ENCODE results near the gene CNPY4.
A peak's percentile ranks its signal among the peaks of the same experiment; 100 is the strongest.

CNPY4 gene

GRCh38 chr7:100119072-100119969, at the start of gene CNPY4, which contains the start of gene TAF6:
TSS of gene CNPY4 (plus strand) at chr7:100119634. CDS start at chr7:100119745, 111 bp downstream.
TSS of gene TAF6 (minus strand) at chr7:100119358. CDS start at chr7:100114209, 5,149 bp downstream.
- TF ChIP-seq EZH2 (IDR thresholded peaks at IDR 0.05; ENCODE audit: borderline replicate concordance, low read depth, low read length, severe bottlenecking) (no peak), CTCF (IDR thresholded peaks at IDR 0.05; ENCODE audit: borderline replicate concordance, extremely low read depth, low read length, poor library complexity, severe bottlenecking) (no peak)
- Histone ChIP-seq H3K4me3 (ENCODE audit: low read depth in 1 of 2, low read length in 2 of 2) (peak within 1 kb of the TSS; percentile 70 to 73), H4K20me1 (ENCODE audit: insufficient read depth, low read length) (no peaks in the 10 kb centered on the region), H3K27me3 (ENCODE audit: insufficient read depth, low read length, poor library complexity) (no peaks in the 10 kb centered on the region), H2AFZ (ENCODE audit: low read depth, low read length) (peak within 1 kb of the TSS; percentile 84), H3K9me3 (ENCODE audit: insufficient read depth, low read length, severe bottlenecking) (no peaks in the 10 kb centered on the region), H3K4me1 (ENCODE audit: insufficient read depth, low read length) (peaks cover 39% of the 10 kb centered on the region), H3K27ac (ENCODE audit: low read length) (peak within 1 kb of the TSS; percentile 80), H3K9ac (ENCODE audit: low read depth, low read length) (peak within 1 kb of the TSS; percentile 75), H3K79me2 (ENCODE audit: insufficient read depth, low read length) (peaks cover 37% of the 10 kb centered on the region), H3K4me2 (ENCODE audit: insufficient read depth, low read length) (peak within 1 kb of the TSS; percentile 79), H3K36me3 (ENCODE audit: insufficient read depth, low read length) (peaks cover 22% of the 10 kb centered on the region)
- peak; percentile 95 for DNase-seq
- ATAC-seq (ENCODE audit: insufficient read depth, low read depth): peak; percentile 72

- H3K9me3 ChIP-seq (ENCODE audit: insufficient read depth, low read length, severe bottlenecking): peaks cover 24% of the 10 kb centered on the region
- H3K9ac ChIP-seq (ENCODE audit: low read depth, low read length): no peak overlapping the region
- no peaks in the 10 kb centered on the region for H3K27me3 ChIP-seq (ENCODE audit: insufficient read depth, low read length, poor library complexity)
- peaks cover 77% of the 10 kb centered on the region for H3K36me3 ChIP-seq (ENCODE audit: insufficient read depth, low read length)
- H3K4me1 ChIP-seq (ENCODE audit: insufficient read depth, low read length): no peaks in the 10 kb centered on the region
- ATAC-seq (ENCODE audit: insufficient read depth, low read depth): no peak
- no peak for DNase-seq
- TF ChIP-seq CTCF (IDR thresholded peaks at IDR 0.05; ENCODE audit: borderline replicate concordance, extremely low read depth, low read length, poor library complexity, severe bottlenecking): no peak
- no peak for TF ChIP-seq EZH2 (IDR thresholded peaks at IDR 0.05; ENCODE audit: borderline replicate concordance, low read depth, low read length, severe bottlenecking)
- peaks cover 5% of the 10 kb centered on the region; the same call in 1 of the 2 replicates for H3K79me2 ChIP-seq (ENCODE audit: insufficient read depth, low read length)
- no peak overlapping the region for H3K27ac ChIP-seq (ENCODE audit: low read length)
- H3K4me3 ChIP-seq (ENCODE audit: low read depth in 1 of 2, low read length in 2 of 2): no peak overlapping the region
- no peaks in the 10 kb centered on the region for H4K20me1 ChIP-seq (ENCODE audit: insufficient read depth, low read length)
- no peak overlapping the region for H2AFZ ChIP-seq (ENCODE audit: low read depth, low read length)
- H3K4me2 ChIP-seq (ENCODE audit: insufficient read depth, low read length): no peak overlapping the region
These were observed 49.4 kb upstream of the CNPY4 start for GRCh38 chr7:100069991-100070390.

- no peak overlapping the region for H3K27ac ChIP-seq (ENCODE audit: low read length)
- H3K4me3 ChIP-seq (ENCODE audit: low read depth in 1 of 2, low read length in 2 of 2): no peak overlapping the region
- no peak for ATAC-seq (ENCODE audit: insufficient read depth, low read depth)
- no peak overlapping the region for H3K9ac ChIP-seq (ENCODE audit: low read depth, low read length)
- H3K4me2 ChIP-seq (ENCODE audit: insufficient read depth, low read length): no peak overlapping the region
- H3K9me3 ChIP-seq (ENCODE audit: insufficient read depth, low read length, severe bottlenecking): peaks cover 24% of the 10 kb centered on the region
- no peaks in the 10 kb centered on the region for H3K4me1 ChIP-seq (ENCODE audit: insufficient read depth, low read length)
- no peak overlapping the region for H2AFZ ChIP-seq (ENCODE audit: low read depth, low read length)
- TF ChIP-seq CTCF (IDR thresholded peaks at IDR 0.05; ENCODE audit: borderline replicate concordance, extremely low read depth, low read length, poor library complexity, severe bottlenecking) (no peak), EZH2 (IDR thresholded peaks at IDR 0.05; ENCODE audit: borderline replicate concordance, low read depth, low read length, severe bottlenecking) (no peak)
- no peaks in the 10 kb centered on the region for H3K27me3 ChIP-seq (ENCODE audit: insufficient read depth, low read length, poor library complexity)
- peaks cover 81% of the 10 kb centered on the region for H3K36me3 ChIP-seq (ENCODE audit: insufficient read depth, low read length)
- DNase-seq: no peak
- no peaks in the 10 kb centered on the region for H4K20me1 ChIP-seq (ENCODE audit: insufficient read depth, low read length)
- peaks cover 17% of the 10 kb centered on the region for H3K79me2 ChIP-seq (ENCODE audit: insufficient read depth, low read length)
These were observed 48.3 kb upstream of the CNPY4 start for GRCh38 chr7:100071018-100071723.

All from DND-41 (cell line).